Hepatocyte (in vitro differentiated cells): ENCODE measurements around the gene MPHOSPH8.

Source experiments
- EZH2 ChIP-seq: fragments of 200-600 bp; sonication (generic); IDR thresholded peaks from 2 replicates; pipeline ENCODE4 v1.6.1; 2016; ENCODE audit warnings: antibody characterized with exemption, mild to moderate bottlenecking, borderline replicate concordance
- EZH2phosphoT487 ChIP-seq: fragments of 200-600 bp; sonication (generic); IDR thresholded peaks from one replicate; pipeline ENCODE4 v1.6.1; 2018; ENCODE audit warnings: antibody characterized with exemption, mild to moderate bottlenecking, low read depth, moderate library complexity; ENCODE audit not compliant: unreplicated experiment, severe bottlenecking
- TF ChIP-seq, protein P1 (sequence below): fragments of 200-600 bp; sonication (generic); IDR thresholded peaks from 2 replicates; pipeline ENCODE4 v1.5.1; 2016; ENCODE audit warnings: antibody characterized with exemption, mild to moderate bottlenecking; ENCODE audit not compliant: poor library complexity

DNA sequence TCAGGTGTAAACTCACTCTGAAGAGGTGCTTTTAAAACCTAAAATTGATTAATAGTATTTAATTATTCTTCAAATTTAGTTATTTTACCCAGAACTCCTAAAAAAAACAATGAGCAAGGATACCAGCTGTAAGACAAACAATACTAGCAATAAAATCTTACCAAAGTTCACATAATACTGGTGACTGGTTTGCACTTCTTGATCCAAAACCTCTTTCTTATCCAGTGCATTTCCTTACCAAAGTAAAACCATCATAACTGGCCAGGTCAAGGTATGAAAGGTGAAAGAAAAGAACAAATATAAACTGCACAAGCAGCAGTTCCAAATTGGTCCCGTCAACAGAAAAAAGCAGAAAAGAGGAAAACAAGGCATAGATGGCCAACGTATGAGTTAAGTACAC lies 86.6 kb downstream of the MPHOSPH8 start:
- TF ChIP-seq, protein P1, sequence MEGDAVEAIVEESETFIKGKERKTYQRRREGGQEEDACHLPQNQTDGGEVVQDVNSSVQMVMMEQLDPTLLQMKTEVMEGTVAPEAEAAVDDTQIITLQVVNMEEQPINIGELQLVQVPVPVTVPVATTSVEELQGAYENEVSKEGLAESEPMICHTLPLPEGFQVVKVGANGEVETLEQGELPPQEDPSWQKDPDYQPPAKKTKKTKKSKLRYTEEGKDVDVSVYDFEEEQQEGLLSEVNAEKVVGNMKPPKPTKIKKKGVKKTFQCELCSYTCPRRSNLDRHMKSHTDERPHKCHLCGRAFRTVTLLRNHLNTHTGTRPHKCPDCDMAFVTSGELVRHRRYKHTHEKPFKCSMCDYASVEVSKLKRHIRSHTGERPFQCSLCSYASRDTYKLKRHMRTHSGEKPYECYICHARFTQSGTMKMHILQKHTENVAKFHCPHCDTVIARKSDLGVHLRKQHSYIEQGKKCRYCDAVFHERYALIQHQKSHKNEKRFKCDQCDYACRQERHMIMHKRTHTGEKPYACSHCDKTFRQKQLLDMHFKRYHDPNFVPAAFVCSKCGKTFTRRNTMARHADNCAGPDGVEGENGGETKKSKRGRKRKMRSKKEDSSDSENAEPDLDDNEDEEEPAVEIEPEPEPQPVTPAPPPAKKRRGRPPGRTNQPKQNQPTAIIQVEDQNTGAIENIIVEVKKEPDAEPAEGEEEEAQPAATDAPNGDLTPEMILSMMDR = no peak
- TF ChIP-seq EZH2phosphoT487 = no peak
- no peak for TF ChIP-seq EZH2
